ENCODE results near the gene ACAA2. TPM values are rescaled to one million over a fixed set of nuclear protein-coding genes. Genes with fewer than 3 reads are reported as not detected.

The ACAA2 gene
- total RNA-seq, 1 experiment from 2014 or later: 18.2 TPM

DNA sequence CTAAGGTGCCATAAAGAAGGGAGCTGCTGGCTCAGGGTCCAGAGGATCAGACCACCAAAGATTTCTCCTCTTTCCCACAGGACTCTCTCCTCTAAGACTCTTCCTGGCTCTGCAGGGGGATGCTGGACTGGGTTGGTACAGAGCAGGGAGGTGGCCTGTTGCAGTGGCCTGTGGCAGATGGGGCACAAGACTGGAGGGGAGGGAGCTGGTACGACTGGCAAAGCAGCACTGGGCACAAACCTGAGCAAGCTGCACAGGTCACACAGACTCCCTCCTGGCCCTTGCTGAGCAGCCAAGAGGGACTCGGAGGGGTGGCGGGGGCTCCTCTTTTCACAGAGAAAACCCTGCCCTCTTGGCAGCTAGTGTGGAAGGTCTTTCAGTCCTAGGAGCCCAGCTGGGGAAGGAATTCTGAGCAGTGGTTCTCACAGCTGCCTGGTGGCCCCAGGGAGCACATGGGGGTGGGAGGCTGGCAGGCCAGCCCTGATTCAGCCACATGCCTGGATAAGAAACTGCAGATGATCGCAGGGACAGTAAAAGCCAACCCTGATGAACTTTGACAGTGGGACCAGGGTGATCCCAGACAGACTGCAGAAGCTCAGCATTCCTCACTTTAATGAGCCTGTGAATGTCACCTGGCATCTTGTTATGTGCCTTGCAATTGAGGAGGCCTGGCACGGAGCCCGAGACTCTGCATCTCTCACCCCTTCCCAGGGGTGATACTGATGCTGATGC, 32.5 kb upstream of the ACAA2 start:
- TF ChIP-seq ELF1 (IDR thresholded peaks at IDR 0.05; ENCODE audit: borderline replicate concordance, low read depth) (no peak), SP1 (IDR thresholded peaks at IDR 0.05; ENCODE audit: low read depth) (no peak), EZH2phosphoT487 (IDR thresholded peaks at IDR 0.05; ENCODE audit: borderline replicate concordance) (no peak), JUND (IDR thresholded peaks at IDR 0.05) (no peak), SRF (IDR thresholded peaks at IDR 0.05; ENCODE audit: low read depth) (no peak), SIN3A (IDR thresholded peaks at IDR 0.05; ENCODE audit: low read depth) (no peak), CEBPB (IDR thresholded peaks at IDR 0.05; ENCODE audit: low read depth) (no peak), ZFX (IDR thresholded peaks at IDR 0.05) (no peak), TCF7L2 (IDR thresholded peaks at IDR 0.05; ENCODE audit: borderline replicate concordance, extremely low read depth, insufficient read depth, insufficient read length) (no peak), POLR2A (IDR thresholded peaks at IDR 0.05; ENCODE audit: borderline replicate concordance, extremely low read depth, insufficient read depth, insufficient read length) (no peak), CBX3 (IDR thresholded peaks at IDR 0.05; ENCODE audit: low read depth) (no peak), RAD21 (IDR thresholded peaks at IDR 0.05; ENCODE audit: low read depth) (no peak)
- TF ChIP-seq, protein P1, sequence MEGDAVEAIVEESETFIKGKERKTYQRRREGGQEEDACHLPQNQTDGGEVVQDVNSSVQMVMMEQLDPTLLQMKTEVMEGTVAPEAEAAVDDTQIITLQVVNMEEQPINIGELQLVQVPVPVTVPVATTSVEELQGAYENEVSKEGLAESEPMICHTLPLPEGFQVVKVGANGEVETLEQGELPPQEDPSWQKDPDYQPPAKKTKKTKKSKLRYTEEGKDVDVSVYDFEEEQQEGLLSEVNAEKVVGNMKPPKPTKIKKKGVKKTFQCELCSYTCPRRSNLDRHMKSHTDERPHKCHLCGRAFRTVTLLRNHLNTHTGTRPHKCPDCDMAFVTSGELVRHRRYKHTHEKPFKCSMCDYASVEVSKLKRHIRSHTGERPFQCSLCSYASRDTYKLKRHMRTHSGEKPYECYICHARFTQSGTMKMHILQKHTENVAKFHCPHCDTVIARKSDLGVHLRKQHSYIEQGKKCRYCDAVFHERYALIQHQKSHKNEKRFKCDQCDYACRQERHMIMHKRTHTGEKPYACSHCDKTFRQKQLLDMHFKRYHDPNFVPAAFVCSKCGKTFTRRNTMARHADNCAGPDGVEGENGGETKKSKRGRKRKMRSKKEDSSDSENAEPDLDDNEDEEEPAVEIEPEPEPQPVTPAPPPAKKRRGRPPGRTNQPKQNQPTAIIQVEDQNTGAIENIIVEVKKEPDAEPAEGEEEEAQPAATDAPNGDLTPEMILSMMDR (IDR thresholded peaks at IDR 0.05 in 2 of 3, conservative IDR thresholded peaks at IDR 0.05 in 1 of 3; ENCODE audit: borderline replicate concordance in 1 of 3, insufficient read depth in 1 of 3, low read depth in 2 of 3, low read length in 2 of 3): no peak
- TF ChIP-seq, protein P2, sequence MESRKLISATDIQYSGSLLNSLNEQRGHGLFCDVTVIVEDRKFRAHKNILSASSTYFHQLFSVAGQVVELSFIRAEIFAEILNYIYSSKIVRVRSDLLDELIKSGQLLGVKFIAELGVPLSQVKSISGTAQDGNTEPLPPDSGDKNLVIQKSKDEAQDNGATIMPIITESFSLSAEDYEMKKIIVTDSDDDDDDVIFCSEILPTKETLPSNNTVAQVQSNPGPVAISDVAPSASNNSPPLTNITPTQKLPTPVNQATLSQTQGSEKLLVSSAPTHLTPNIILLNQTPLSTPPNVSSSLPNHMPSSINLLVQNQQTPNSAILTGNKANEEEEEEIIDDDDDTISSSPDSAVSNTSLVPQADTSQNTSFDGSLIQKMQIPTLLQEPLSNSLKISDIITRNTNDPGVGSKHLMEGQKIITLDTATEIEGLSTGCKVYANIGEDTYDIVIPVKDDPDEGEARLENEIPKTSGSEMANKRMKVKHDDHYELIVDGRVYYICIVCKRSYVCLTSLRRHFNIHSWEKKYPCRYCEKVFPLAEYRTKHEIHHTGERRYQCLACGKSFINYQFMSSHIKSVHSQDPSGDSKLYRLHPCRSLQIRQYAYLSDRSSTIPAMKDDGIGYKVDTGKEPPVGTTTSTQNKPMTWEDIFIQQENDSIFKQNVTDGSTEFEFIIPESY (IDR thresholded peaks at IDR 0.05; ENCODE audit: extremely low read depth, insufficient replicate concordance, low read length): no peak
- Histone ChIP-seq H3K27me3 (ENCODE audit: insufficient read depth, low read length) (no peaks in the 10 kb centered on the region), H3K4me2 (ENCODE audit: low read length) (no peak overlapping the region), H3K36me3 (ENCODE audit: control insufficient read depth in 1 of 2, insufficient read depth in 2 of 2, low read length in 2 of 2) (peaks cover 3 to 4% of the 10 kb centered on the region in 2 experiments; a peak in 3 of 4 replicates), H3K9me3 (ENCODE audit: control insufficient read depth in 1 of 2, insufficient read depth in 1 of 2, low read depth in 1 of 2, low read length in 2 of 2) (no peaks in the 10 kb centered on the region), H3K79me2 (ENCODE audit: insufficient read depth, low read length) (no peaks in the 10 kb centered on the region), H3K4me3 (replicated peaks in 1 of 2; ENCODE audit: low read depth in 1 of 2, low read length in 2 of 2) (no peak overlapping the region), H3K9ac (ENCODE audit: low read length) (no peak overlapping the region), H3K9me2 (ENCODE audit: insufficient read depth) (no peaks in the 10 kb centered on the region), H3K4me1 (ENCODE audit: control insufficient read depth in 1 of 2, insufficient read depth in 2 of 2, low read length in 2 of 2) (peaks cover 21 to 30% of the 10 kb centered on the region in 2 experiments), H4K20me1 (ENCODE audit: insufficient read depth) (no peaks in the 10 kb centered on the region), H2AFZ (ENCODE audit: low read depth, low read length, poor library complexity, severe bottlenecking) (no peak overlapping the region), H3K27ac (ENCODE audit: low read depth, low read length) (no peak overlapping the region)
- POLR2A ChIA-PET: interaction anchor here (0.5 kb wide), 1 partner anchor 332 kb away, joined by 4 read pairs; no protein-coding TSS in a partner anchor
- RAD21 ChIA-PET (ENCODE audit: low non-redundant PET in 1 of 2, low total read pairs in 2 of 2, uncharacterized antibody in 2 of 2, unreplicated experiment in 2 of 2): no interaction called here
- intact Hi-C loops (cut with micrococcal nuclease): no loop called here
- no peak for ATAC-seq
- no peak for DNase-seq (ENCODE audit: low read depth, low spot score)
- BruUV-seq (replicated peaks): no TSS peak
- CTCF ChIA-PET: interaction anchor here (1.2 kb wide), 1 partner anchor 13 kb away, joined by 3 read pairs; no protein-coding TSS in a partner anchor
